ENCODE measurements around the gene SNX9. TPM values are rescaled to one million over a fixed set of nuclear protein-coding genes. Genes with fewer than 3 reads are reported as not detected.

The SNX9 gene
- total and polyA plus RNA-seq, 2 of the 8 experiments (the other 6 are each of a cell fraction or from before 2014, with no cell fraction given), result 11.8 to 23.2 TPM

- Histone ChIP-seq H2BK15ac (ENCODE audit: low read length) (no peak overlapping the region), H3K4ac (replicated peaks; ENCODE audit: insufficient read length, low read depth, low read length) (no peak overlapping the region), H3K14ac (ENCODE audit: insufficient read length) (no peak overlapping the region), H2AFZ (ENCODE audit: low read length) (no peak overlapping the region), H3K23ac (ENCODE audit: insufficient read length) (no peak overlapping the region), H2AK5ac (ENCODE audit: low read depth, low read length) (no peak overlapping the region), H3K27ac (ENCODE audit: low read depth, low read length) (no peak overlapping the region), H3K9me3 (ENCODE audit: insufficient read depth in 2 of 2, low read depth in 1 of 2, low read length in 1 of 2) (no peaks in the 10 kb centered on the region), H2BK20ac (ENCODE audit: low read length) (no peak overlapping the region), H3K18ac (ENCODE audit: extremely low read depth, low read length) (no peak overlapping the region), H4K91ac (replicated peaks; ENCODE audit: insufficient read length, low read length) (no peak overlapping the region), H3K4me2 (ENCODE audit: insufficient read depth in 1 of 2, low read depth in 2 of 2, low read length in 2 of 2) (no peak overlapping the region), H2BK120ac (replicated peaks; ENCODE audit: low read depth, low read length) (no peak overlapping the region), H3K79me2 (ENCODE audit: control insufficient read depth in 1 of 2, insufficient read depth in 2 of 2, low read length in 2 of 2) (no peaks in the 10 kb centered on the region), H2BK5ac (ENCODE audit: low read depth, low read length) (no peak overlapping the region), H2BK12ac (ENCODE audit: low read depth, low read length) (no peak overlapping the region), H3K23me2 (ENCODE audit: low read depth, low read length) (no peaks in the 10 kb centered on the region), H3K36me3 (ENCODE audit: control insufficient read depth in 2 of 4, insufficient read depth in 4 of 4, low read length in 3 of 4) (peaks cover 0 to 11% (median 3%) of the 10 kb centered on the region in 4 experiments; a peak in 4 of 8 replicates), H3K79me1 (ENCODE audit: low read depth, low read length) (no peaks in the 10 kb centered on the region), H3K4me1 (replicated peaks in 1 of 4; ENCODE audit: control insufficient read depth in 3 of 4, insufficient read depth in 4 of 4, low read length in 3 of 4) (no peaks in the 10 kb centered on the region; a peak in 3 of 7 replicates), H4K5ac (ENCODE audit: insufficient read length, low read depth, low read length) (no peak overlapping the region), H3K56ac (replicated peaks; ENCODE audit: insufficient read length, low read depth, low read length) (no peak overlapping the region), H3K9ac (replicated peaks in 1 of 4; ENCODE audit: extremely low read depth in 1 of 4, low read depth in 3 of 4, low read length in 3 of 4) (no peak overlapping the region), H4K8ac (ENCODE audit: extremely low read depth, insufficient read depth, low read length) (no peak overlapping the region), H3K4me3 (ENCODE audit: extremely low read depth in 1 of 4, insufficient read depth in 2 of 4, low read depth in 3 of 4, low read length in 4 of 4) (no peak overlapping the region), H3K27me3 (replicated peaks in 1 of 4; ENCODE audit: control insufficient read depth in 3 of 4, extremely low read depth in 1 of 4, insufficient read depth in 3 of 4, low read length in 3 of 4) (no peaks in the 10 kb centered on the region), H4K20me1 (replicated peaks in 1 of 2; ENCODE audit: control insufficient read depth in 1 of 2, insufficient read depth in 2 of 2, low read length in 2 of 2) (peaks cover 0 to 2% of the 10 kb centered on the region in 2 experiments)
- TF ChIP-seq EGR1 (IDR thresholded peaks at IDR 0.05; ENCODE audit: borderline replicate concordance, low read depth, low read length), result no peak
- no peak for TF ChIP-seq RXRA (IDR thresholded peaks at IDR 0.05; ENCODE audit: insufficient read depth, low read depth, low read length)
- no peak for TF ChIP-seq SAP30 (IDR thresholded peaks at IDR 0.05; ENCODE audit: insufficient read depth, insufficient replicate concordance, low read length)
- TF ChIP-seq FOSL1 (IDR thresholded peaks at IDR 0.05; ENCODE audit: insufficient read depth, low read depth, low read length), result no peak
- TF ChIP-seq E2F6 (IDR thresholded peaks at IDR 0.05), result no peak
- no peak for TF ChIP-seq POLR2AphosphoS5 (IDR thresholded peaks at IDR 0.05; ENCODE audit: low read depth, low read length)
- no peak for TF ChIP-seq SIN3A (conservative IDR thresholded peaks at IDR 0.05 in 1 of 2, IDR thresholded peaks at IDR 0.05 in 1 of 2; ENCODE audit: low read depth in 1 of 2, low read length in 2 of 2)
- TF ChIP-seq POU5F1 (IDR thresholded peaks at IDR 0.05; ENCODE audit: low read depth, low read length), result no peak
- no peak for FAIRE-seq
- WGBS, 2 experiments (ENCODE audit: extremely low coverage in 1 of 2, insufficient coverage in 1 of 2, insufficient read length in 1 of 2, insufficient replicate concordance in 2 of 2, low coverage in 1 of 2, low lambda C conversion rate in 2 of 2, missing lambda C conversion rate in 1 of 2), result 86% methylated on average over 3 of the region's 3 CpGs; no CpG with 5 or more reads in 1 of the 2 experiments
- ChIA-PET CTCF (ENCODE audit: partially characterized antibody) (no interaction called here), POLR2A (ENCODE audit: partially characterized antibody) (no interaction called here)
- no peak for DNase-seq (ENCODE audit: low read depth in 1 of 2, low spot score in 2 of 2)
These were observed 72.5 kb downstream of the SNX9 start for GRCh38 chr6:157895585-157895984.

Data from H1 (cell line).